Measurements from ENCODE around the gene BRD9. TPM values are rescaled to one million over a fixed set of nuclear protein-coding genes. Genes with fewer than 3 reads are reported as not detected.
"Not testable (repeated sequence)": the region's sequence is repeated elsewhere in the genome, so short reads cannot be mapped to it uniquely, and the experiment has no call there.

Gene BRD9
- total and polyA plus RNA-seq, 12 donors, result 11.3 to 39.5 (median 26.6) TPM

- no peak for DNase-seq
- H3K36me3 ChIP-seq (replicated peaks in 1 of 2), result peaks cover 0 to 68% of the 10 kb centered on the region in 2 donors
- WGBS, 4 donors, result 88 to 93% (median 89%) methylated on average over 33 of the region's 33 CpGs
- TF ChIP-seq, protein P1, sequence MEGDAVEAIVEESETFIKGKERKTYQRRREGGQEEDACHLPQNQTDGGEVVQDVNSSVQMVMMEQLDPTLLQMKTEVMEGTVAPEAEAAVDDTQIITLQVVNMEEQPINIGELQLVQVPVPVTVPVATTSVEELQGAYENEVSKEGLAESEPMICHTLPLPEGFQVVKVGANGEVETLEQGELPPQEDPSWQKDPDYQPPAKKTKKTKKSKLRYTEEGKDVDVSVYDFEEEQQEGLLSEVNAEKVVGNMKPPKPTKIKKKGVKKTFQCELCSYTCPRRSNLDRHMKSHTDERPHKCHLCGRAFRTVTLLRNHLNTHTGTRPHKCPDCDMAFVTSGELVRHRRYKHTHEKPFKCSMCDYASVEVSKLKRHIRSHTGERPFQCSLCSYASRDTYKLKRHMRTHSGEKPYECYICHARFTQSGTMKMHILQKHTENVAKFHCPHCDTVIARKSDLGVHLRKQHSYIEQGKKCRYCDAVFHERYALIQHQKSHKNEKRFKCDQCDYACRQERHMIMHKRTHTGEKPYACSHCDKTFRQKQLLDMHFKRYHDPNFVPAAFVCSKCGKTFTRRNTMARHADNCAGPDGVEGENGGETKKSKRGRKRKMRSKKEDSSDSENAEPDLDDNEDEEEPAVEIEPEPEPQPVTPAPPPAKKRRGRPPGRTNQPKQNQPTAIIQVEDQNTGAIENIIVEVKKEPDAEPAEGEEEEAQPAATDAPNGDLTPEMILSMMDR (IDR thresholded peaks at IDR 0.05), result no peak
- no peak for TF ChIP-seq POLR2A (IDR thresholded peaks at IDR 0.05)
- intact Hi-C loops (cut with DNase I), result no loop called here
- H3K4me1 ChIP-seq (replicated peaks in 1 of 2), result no peaks in the 10 kb centered on the region
- no peak overlapping the region for H3K27ac ChIP-seq
- H3K27me3 ChIP-seq, result no peaks in the 10 kb centered on the region
- no peaks in the 10 kb centered on the region for H3K9me3 ChIP-seq (replicated peaks in 1 of 3)
- H3K4me3 ChIP-seq, result no peak overlapping the region
These were observed 10.1 kb downstream of the BRD9 start for GRCh38 chr5:882253-883183.

GRCh38 chr5:881551-881935, 11.1 kb downstream of the BRD9 start:
- 86 to 95% (median 93%) methylated on average over 12 of the region's 12 CpGs for WGBS, 4 donors
- Histone ChIP-seq H3K27me3 (no peaks in the 10 kb centered on the region), H3K4me1 (replicated peaks in 1 of 2) (no peaks in the 10 kb centered on the region), H3K27ac (no peak overlapping the region), H3K36me3 (replicated peaks in 1 of 2) (peaks cover 0 to 68% of the 10 kb centered on the region in 2 donors), H3K4me3 (no peak overlapping the region), H3K9me3 (replicated peaks in 1 of 3) (no peaks in the 10 kb centered on the region)
- DNase-seq, result no peak
- intact Hi-C loops (cut with DNase I), result no loop called here
- TF ChIP-seq POLR2A (IDR thresholded peaks at IDR 0.05), result no peak
- TF ChIP-seq, protein P1 (IDR thresholded peaks at IDR 0.05), result no peak

GRCh38 chr5:880816-881550, 11.6 kb downstream of the BRD9 start:
- Histone ChIP-seq H3K36me3 (replicated peaks in 1 of 2) (peaks cover 0 to 68% of the 10 kb centered on the region in 2 donors), H3K4me3 (no peak overlapping the region), H3K27me3 (no peaks in the 10 kb centered on the region), H3K27ac (no peak overlapping the region), H3K9me3 (replicated peaks in 1 of 3) (no peaks in the 10 kb centered on the region), H3K4me1 (replicated peaks in 1 of 2) (no peaks in the 10 kb centered on the region)
- WGBS, 4 donors, result 93 to 96% (median 94%) methylated on average over 11 to 35 of the region's 35 CpGs
- intact Hi-C loops (cut with DNase I), result no loop called here
- DNase-seq, result no peak
- TF ChIP-seq, protein P1 (IDR thresholded peaks at IDR 0.05), result no peak
- TF ChIP-seq POLR2A (IDR thresholded peaks at IDR 0.05), result no peak

DNA sequence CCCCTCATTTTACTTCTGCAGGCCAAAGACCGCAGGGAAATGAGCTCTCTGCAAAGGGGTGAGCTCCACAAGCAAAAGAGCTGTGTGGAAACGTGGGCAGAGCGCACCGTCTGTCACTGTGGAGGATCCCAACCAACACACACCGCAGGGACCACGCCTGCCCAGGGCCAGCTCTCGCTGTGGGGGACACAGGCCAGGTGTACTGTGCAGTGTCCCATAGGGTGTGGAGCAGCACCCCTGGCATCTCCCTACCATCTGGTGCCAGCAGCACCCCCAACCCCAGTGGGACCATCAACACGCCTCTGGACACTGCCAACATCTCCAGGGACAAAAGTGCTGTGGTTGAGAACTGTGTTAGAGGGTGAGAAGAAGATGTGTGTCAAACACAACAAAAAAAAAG, 13.9 kb downstream of the BRD9 start:
- WGBS, 4 donors, result no CpG with 5 or more reads among the region's 8 CpGs
- H3K36me3 ChIP-seq (replicated peaks in 1 of 2), result peaks cover 0 to 62% of the 10 kb centered on the region in 2 donors
- H3K27ac ChIP-seq; H3K27me3 ChIP-seq; H3K4me3 ChIP-seq; DNase-seq; H3K9me3 ChIP-seq (replicated peaks in 1 of 3); intact Hi-C loops (cut with DNase I); H3K4me1 ChIP-seq (replicated peaks in 1 of 2): not testable (repeated sequence)

All from adrenal gland (tissue), 12 donors.